CD4-positive, alpha-beta T cell treated with Interleukin-4 for 4 hours (primary cell): ENCODE results near the gene HBA2.
"Not testable (repeated sequence)": the region's sequence is repeated elsewhere in the genome, so short reads cannot be mapped to it uniquely, and the experiment has no call there.

Source experiments
- DNase-seq: peaks from one replicate; pipeline ENCODE4 v3.0.0-alpha.2; 2020

HBA2 gene

DNA sequence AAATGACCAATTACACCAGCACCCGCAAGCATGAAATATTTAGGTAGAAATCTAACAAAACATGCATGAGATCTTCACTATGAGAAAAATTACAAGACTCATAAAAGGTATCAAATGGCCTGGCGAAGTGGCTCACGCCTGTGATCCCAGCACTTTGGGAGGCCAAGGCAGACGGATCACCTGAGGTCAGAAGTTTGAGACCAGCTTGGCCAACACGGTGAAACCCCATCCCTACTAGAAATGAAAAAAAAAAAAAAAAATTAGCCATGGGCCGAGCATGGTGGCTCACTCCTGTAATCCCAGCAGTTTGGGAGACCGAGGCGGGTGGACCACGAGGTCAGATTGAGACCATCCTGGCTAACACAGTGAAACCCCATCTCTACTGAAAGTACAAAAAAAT is 31.4 kb downstream of the HBA2 start:
- DNase-seq = not testable (repeated sequence)

DNA sequence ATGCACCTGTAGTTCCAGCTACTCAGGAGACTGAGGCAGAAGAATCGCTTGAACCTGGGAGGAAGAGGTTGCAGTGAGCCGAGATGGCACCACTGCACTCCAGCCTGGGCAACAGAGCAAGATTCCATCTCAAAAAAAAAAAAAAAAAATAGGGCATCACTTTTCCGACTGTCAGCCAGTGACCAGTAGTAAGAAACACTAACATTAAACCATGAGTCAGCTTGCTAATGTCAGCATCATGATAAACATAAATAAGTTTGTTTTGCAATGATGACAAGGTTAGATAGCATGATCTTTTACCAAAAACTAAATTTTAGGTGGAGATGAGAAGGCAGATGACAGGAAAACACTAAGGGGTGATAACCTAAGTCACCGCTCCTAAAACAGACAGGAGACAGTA is 36.7 kb downstream of the HBA2 start:
- DNase-seq = not testable (repeated sequence)

DNA sequence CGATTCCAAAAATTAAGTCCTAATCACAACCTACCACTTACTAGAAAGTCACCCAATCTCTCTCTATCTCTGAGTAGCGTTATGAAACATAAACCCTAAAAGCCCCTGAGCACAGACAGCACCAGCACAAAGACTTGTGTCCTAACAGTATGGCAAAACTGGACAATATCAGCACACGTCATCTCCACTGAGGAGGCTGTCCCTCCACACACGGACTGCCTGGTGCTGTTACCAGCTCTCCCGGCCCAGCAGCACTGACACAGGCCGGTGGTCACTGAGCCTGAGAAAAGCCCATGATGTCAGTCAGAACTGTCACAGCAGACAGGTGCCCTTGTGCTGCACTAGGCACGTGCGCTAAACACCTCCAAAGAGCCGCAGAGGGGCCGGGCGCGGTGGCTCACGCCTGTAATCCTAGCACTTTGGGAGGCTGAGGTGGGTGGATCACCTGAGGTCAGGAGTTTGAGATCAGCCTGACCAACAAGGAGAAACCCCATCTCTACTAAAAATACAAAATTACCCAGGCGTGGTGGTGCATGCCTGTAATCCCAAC is 39.0 kb downstream of the HBA2 start:
- DNase-seq = not testable (repeated sequence)

DNA sequence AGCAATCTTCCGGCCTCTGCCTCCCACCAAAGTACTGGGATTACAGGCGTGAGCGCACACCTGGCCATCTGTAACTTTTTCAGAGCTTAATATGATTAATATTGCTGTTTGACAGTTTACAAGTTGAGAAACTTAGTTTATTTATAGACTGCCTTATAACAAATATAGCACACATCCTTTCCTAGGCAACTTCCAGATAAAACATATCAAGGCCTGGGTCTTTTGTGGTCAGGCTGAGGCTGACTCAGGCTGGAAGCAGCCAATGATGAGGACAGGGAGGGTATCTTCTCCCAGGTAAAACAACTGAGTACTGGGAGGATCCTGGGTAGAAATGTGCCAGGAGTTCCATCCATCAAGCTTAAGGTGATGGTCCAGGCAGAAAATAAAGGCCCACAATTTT is 40.3 kb downstream of the HBA2 start:
- no peak for DNase-seq

DNA sequence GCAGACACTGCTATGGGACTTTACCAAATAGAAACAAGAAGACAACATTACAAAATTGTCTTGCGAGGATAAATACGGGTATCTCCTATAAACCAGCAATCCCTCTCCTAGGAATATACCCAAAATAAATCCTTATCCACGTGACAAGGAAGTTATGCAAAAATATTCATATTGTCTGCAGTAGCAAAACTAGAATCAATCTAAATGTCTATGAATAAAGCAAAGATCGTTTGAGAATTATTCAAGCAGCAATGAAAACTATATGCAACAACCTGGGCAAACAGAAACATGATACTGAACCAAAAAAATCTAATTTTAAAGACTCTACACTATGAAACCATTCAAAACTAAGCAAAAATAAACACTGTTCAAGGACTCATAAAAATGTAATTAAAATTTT is 47.3 kb downstream of the HBA2 start:
- DNase-seq = no peak
